ENCODE data around the gene SH3RF2. TPM values are rescaled to one million over a fixed set of nuclear protein-coding genes. Genes with fewer than 3 reads are reported as not detected.
A peak's percentile ranks its signal among the peaks of the same experiment; 100 is the strongest.

The SH3RF2 gene
- total RNA-seq, 4 donors from 2014 or later, result 129 to 334 (median 160) TPM

DNA sequence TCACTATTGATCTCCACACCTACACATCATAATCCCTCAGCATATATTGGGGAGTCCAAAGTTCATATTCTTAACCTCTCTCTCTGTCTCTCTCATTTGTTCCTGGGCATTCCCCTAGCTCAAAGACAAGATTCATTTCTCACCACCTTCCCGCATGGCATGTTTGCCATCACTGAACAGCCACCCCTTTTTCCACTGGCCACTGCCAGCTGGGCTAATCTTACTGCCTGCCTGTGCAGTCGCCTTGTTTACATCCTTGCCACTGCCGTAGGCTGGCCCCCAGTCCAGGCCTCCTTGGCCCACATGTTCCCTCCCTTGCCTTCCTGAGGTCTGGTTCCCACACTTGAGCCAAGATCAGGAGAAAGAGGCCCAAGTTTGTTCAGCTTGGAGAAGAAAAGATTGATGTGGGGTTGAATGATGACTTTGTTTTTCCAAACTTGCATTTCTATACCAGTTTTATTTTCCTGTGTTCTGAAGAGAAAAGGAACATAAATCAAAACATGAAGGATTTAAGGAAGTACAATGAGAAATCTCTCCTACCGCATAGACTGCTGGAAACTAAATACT lies 88.8 kb downstream of the SH3RF2 start:
- Histone ChIP-seq H3K27ac (peak overlapping the region; percentile 38), H3K4me3 (no peak overlapping the region), H3K36me3 (peaks cover 5% of the 10 kb centered on the region), H3K4me1 (peaks cover 20% of the 10 kb centered on the region), H3K9me3 (no peaks in the 10 kb centered on the region), H3K27me3 (no peaks in the 10 kb centered on the region)
- WGBS, result 68% methylated on average over 4 of the region's 4 CpGs
- no peak for DNase-seq (ENCODE audit: low spot score in 2 of 2)
- TF ChIP-seq EP300 (IDR thresholded peaks at IDR 0.05), result no peak
- TF ChIP-seq, protein P1, sequence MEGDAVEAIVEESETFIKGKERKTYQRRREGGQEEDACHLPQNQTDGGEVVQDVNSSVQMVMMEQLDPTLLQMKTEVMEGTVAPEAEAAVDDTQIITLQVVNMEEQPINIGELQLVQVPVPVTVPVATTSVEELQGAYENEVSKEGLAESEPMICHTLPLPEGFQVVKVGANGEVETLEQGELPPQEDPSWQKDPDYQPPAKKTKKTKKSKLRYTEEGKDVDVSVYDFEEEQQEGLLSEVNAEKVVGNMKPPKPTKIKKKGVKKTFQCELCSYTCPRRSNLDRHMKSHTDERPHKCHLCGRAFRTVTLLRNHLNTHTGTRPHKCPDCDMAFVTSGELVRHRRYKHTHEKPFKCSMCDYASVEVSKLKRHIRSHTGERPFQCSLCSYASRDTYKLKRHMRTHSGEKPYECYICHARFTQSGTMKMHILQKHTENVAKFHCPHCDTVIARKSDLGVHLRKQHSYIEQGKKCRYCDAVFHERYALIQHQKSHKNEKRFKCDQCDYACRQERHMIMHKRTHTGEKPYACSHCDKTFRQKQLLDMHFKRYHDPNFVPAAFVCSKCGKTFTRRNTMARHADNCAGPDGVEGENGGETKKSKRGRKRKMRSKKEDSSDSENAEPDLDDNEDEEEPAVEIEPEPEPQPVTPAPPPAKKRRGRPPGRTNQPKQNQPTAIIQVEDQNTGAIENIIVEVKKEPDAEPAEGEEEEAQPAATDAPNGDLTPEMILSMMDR (IDR thresholded peaks at IDR 0.05), result no peak
- TF ChIP-seq POLR2AphosphoS5 (IDR thresholded peaks at IDR 0.05), result no peak
- no peak for TF ChIP-seq POLR2A (IDR thresholded peaks at IDR 0.05)

DNA sequence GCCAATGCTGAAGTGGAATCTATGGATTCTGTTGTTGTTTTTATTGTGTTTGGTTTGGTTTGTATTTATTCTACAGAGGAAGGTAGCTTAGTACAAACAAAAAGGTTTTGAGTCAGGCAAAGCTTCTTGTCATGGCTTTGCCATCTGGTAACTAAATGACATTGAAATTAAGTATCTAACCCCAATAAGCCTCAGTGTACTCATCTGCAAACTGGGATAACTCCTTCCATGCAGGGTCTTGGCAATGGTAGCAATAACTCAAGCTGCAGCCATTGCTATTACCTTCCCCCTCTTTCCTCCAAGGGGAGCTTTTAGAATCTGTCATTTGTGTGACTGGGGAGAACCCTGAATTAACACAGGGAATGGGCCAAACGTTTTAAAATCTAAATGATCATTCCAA lies 89.3 kb downstream of the SH3RF2 start:
- TF ChIP-seq POLR2A (IDR thresholded peaks at IDR 0.05), result no peak
- no peak overlapping the region for H3K4me3 ChIP-seq
- H3K9me3 ChIP-seq, result no peaks in the 10 kb centered on the region
- peaks cover 20% of the 10 kb centered on the region for H3K4me1 ChIP-seq
- H3K27ac ChIP-seq, result no peak overlapping the region
- WGBS, result 36% methylated on average over 1 of the region's 1 CpG
- H3K36me3 ChIP-seq, result peaks cover 5% of the 10 kb centered on the region
- H3K27me3 ChIP-seq, result no peaks in the 10 kb centered on the region
- no peak for DNase-seq (ENCODE audit: low spot score in 2 of 2)

DNA sequence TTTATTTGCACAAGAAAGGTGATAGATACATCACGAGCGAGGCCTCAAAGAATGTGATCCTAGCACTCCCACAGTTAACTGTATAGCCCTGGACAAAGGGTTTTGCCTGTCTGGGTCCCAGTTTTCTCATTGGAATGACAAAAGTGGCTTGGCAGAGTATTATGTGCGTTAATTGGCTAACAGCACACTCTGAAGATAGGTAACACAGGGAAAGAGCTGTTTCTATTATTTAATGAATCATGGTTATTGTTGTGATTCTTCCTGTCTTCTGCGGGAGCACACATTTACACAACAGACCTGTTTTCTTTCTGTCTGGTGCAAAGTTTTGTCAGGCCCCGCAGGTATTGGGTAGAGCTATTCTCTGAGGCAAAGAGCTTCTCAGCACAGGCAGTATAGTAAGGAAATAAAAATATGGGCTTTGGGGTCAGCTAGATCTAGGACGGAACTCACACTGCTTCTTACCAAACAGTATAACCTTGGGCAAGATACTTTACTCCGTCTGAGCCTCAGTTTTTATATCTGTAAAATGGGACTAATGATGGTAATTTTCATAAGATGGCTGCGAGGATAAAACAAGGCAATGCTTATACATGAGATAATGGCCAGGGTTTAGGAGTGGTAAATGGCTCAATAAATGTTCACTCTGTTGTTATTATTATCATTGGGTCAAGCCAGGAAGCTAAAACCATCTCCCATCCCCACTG lies 90.1 kb downstream of the SH3RF2 start:
- Histone ChIP-seq H3K27ac (peak overlapping the region; percentile 0), H3K4me1 (peaks cover 20% of the 10 kb centered on the region), H3K27me3 (no peaks in the 10 kb centered on the region), H3K36me3 (peaks cover 5% of the 10 kb centered on the region), H3K4me3 (no peak overlapping the region), H3K9me3 (no peaks in the 10 kb centered on the region)
- TF ChIP-seq EP300 (IDR thresholded peaks at IDR 0.05) (no peak), POLR2AphosphoS5 (IDR thresholded peaks at IDR 0.05) (no peak), POLR2A (IDR thresholded peaks at IDR 0.05) (no peak)
- TF ChIP-seq, protein P1 (IDR thresholded peaks at IDR 0.05), result no peak
- no peak for DNase-seq (ENCODE audit: low spot score in 2 of 2)
- 77% methylated on average over 8 of the region's 8 CpGs for WGBS

- Histone ChIP-seq H3K4me3 (no peak overlapping the region), H3K27ac (peak overlapping the region; percentile 41), H3K9me3 (no peaks in the 10 kb centered on the region), H3K4me1 (peaks cover 20% of the 10 kb centered on the region), H3K27me3 (no peaks in the 10 kb centered on the region), H3K36me3 (peaks cover 5% of the 10 kb centered on the region)
- DNase-seq (ENCODE audit: low spot score in 2 of 2), result no peak
- WGBS, result 51% methylated on average over 10 of the region's 10 CpGs
- TF ChIP-seq POLR2A (IDR thresholded peaks at IDR 0.05) (no peak), EP300 (IDR thresholded peaks at IDR 0.05) (no peak), POLR2AphosphoS5 (IDR thresholded peaks at IDR 0.05) (no peak)
- TF ChIP-seq, protein P1 (IDR thresholded peaks at IDR 0.05), result no peak
Observed at GRCh38 chr5:146027751-146028150, 91.4 kb downstream of the SH3RF2 start.

DNA sequence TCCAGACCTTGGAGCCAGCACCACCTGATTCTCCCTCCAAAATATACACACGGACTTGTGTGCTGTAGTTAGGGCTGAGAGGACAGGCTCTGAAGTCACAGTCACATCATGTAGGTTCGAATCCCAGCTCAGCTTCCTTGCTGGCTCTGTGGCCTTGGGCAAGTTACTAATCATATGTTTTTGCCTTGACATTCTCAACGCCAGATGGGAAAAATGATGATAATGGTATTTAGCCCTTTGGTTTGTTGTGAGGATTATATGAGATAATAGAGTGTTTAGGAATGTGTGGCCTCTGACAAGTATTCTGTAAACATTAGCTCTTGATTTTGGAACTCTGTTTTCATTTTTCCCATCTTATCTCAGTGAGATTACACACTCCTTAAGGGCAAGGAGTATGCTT lies 96.5 kb downstream of the SH3RF2 start:
- Histone ChIP-seq H3K4me1 (peaks cover 9% of the 10 kb centered on the region), H3K36me3 (no peaks in the 10 kb centered on the region), H3K9me3 (no peaks in the 10 kb centered on the region), H3K4me3 (no peak overlapping the region), H3K27ac (no peak overlapping the region), H3K27me3 (no peaks in the 10 kb centered on the region)
- no peak for TF ChIP-seq POLR2A (IDR thresholded peaks at IDR 0.05)
- no peak for TF ChIP-seq POLR2AphosphoS5 (IDR thresholded peaks at IDR 0.05)
- TF ChIP-seq, protein P1 (IDR thresholded peaks at IDR 0.05), result no peak
- no peak for TF ChIP-seq EP300 (IDR thresholded peaks at IDR 0.05)
- 92% methylated on average over 3 of the region's 3 CpGs for WGBS
- no peak for DNase-seq (ENCODE audit: low spot score in 2 of 2)

Data from suprapubic skin (tissue), 4 donors.